GM19438 (cell line): Measurements from ENCODE around the gene PPM1M.

Source experiments
- ATAC-seq: cut with Tn5 transposase; IDR thresholded peaks from one replicate; pipeline ENCODE4 v1.9.1; 2021; ENCODE audit warnings: low read depth; ENCODE audit not compliant: unreplicated experiment

The PPM1M gene

DNA sequence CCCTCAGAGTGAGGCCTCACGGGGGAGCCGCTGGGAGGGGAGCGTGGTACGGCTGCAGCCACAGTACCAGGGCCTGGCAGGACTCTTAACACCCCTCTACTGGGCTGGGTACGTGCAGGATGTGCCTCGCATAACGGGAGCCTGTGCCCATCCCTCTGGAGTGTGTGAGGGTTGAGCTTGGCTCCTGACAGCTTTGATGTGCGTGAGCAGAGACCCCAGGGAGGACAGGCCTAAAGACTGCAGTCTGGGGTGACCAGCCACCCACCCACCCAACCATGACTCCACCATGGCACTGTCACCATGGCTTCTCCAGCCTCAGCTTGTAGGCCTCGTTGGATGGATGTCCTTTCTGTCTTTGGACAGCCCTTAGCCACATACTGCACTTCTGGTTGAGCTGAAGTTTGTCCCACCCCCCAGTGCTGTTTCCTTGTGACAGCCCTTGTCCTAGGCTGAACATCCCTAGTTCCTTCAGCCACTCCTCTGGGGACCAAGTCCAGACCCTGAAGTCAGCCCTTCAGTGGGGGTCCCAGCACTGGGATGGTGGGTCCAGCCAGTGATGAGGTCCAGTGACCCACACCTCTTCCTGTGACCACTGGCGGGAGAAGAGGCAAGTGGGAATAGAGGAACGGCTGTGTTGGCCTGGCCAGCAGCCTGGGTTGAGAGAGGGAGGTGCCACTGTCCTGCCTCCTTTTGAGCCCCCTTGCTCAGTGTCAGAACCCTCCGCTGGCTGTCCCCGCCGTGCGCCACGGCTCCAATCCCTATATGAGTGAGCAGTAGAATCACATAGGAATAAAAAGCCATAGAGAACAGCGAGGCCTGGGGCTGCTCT lies 48.1 kb downstream of the PPM1M start:
- no peak for ATAC-seq

DNA sequence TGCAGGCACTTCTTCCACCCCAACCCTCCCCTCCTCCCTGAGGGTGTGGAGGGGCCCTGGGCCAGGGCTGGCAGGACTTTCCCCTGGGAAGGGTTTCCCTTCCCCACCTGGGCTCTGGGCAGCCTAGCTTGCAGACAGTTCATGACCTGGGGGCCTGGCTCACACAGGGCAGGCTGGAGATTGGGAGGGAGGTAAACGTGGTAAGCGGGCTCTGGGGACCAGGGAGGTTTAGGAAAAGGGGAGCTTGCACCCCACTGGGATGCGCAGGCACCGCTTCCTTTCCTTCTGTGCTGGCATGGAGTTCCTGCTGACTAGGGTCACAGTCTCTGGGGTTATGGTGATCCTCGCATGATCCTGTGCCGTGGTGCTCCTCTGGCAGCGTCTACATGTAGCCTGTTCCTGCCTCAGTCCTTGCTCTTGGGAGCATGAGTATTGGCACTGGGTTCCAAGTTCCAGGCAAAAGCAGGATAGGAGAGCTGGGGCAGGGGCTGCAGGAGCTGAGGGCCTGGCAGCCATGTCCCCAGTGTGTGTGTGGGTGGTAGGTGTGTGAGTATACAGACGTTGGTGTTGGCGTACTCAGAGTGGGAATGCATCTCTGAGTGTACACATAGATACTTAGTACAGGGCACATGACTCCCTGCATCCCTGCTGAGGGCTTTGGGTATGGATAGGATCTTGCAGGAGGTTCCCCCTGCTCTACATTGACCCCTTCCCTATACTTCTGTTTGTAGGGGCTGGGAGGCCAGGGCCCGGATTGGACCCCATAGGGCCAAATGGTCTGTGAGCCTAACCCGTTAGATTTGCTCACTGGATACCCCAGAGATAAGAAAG lies 49.0 kb downstream of the PPM1M start:
- no peak for ATAC-seq

DNA sequence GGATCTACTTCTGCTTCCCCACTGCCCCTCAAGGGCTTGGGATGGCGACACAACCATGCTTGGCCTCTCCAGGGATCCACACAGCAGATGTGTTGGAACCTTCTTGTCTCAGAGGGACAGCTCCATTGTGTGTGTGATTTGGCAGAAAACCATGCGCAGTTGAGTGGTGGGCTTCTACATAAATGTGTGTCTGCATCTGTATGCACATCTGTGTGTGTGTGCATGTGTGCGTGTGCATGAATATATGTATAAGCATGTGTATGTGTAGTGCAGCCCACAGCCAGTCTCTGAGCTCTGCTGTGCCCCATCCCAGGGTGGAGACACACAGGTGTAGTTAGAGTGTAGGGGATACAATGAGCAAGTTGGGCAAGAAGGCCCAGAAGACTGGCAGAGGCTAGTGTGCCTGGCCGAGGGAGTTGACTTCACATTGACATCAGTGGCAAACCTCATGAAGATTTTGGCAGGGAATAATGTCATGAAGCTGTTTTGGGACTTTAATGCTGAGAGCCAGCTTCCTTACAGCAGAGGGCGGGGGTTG lies 50.2 kb downstream of the PPM1M start:
- ATAC-seq = no peak

DNA sequence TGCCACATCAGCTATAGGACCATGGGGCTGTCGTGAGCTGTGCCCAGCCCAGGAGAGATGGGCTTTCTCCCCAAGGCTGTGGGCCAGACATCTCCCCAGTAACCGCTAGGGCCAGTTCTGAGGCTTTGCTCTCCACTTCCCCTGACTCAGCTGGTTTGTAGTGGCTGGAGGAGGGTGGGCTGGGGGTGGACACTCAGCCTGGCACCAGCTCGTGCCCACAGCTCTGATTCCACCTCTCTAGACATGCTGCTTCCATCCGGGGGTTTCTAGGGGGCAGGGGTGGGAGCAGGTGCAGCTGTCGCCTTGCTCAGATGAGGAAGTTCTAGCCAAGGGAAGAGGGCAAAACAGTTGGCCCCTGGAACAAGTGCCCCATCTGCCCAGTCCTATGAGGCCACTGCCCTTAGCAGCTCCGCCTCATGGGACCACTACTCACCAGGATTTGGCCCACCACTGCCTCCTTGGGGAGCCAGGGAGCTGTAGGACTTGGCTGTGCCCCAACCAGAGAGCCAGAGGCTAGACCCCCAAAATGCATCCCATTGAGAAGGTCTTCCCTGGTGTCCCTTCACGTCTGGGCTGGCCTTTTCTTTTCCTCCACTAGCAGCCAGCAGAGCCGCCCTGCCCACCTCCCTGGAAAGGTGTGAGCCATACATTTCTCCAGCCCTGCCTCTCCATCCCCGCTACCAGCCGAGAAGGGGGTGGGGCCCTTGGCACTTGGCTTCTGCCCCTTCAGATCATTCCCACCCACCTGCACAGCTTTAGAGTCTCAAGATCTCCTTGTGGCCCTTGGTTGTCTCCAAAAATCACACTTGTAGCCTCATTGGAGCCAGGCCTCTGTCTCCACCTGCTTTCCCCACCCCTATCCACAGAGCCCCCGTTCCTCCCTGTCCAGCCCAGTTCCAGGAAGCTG lies 51.9 kb downstream of the PPM1M start:
- no peak for ATAC-seq

DNA sequence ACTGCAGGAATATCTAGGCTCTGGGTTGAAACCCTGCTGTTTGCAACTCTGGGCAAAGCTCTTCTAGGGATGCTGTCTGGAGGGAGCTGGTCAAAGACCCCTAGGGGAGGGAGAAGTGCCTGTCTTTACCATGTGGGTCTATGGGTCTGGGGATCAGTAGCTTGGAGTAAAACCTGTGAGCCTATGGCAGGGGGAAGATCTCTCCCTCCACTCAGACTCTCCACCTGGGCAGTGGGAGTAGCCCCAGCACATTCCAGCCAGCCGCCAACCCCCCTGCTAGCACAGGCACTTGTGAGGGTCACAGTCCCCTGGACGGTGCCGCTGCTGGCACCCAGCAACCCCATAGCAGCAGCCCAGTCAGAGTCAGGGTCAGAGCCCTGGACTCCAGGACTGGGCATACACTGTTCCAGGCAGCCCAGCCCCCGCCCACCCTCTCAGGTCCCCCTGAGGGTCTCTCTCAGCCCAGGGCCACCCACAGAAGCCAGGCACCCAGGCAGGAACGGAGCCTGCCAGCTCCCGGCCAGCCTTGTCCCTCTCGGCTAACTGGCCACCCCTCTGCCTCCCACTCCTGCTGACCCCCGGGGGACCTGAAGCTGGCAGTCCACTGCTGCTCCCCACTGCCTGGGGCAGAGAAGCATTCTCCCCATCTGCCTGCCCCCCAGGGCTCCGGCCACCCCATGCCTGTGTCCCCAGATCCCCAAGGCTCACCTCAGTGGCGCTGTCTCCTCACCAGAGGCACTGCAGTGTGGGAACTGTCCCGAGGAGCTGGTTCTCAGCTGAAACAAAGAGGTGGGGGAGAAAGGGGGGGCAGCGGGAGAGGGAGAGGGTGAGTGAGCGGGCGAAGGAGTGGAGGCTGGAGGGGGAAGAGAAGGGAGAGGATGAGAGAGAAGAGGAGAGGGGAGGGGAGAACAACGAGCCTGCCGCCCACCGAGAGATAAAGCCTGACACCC lies 52.9 kb downstream of the PPM1M start:
- ATAC-seq = no peak

DNA sequence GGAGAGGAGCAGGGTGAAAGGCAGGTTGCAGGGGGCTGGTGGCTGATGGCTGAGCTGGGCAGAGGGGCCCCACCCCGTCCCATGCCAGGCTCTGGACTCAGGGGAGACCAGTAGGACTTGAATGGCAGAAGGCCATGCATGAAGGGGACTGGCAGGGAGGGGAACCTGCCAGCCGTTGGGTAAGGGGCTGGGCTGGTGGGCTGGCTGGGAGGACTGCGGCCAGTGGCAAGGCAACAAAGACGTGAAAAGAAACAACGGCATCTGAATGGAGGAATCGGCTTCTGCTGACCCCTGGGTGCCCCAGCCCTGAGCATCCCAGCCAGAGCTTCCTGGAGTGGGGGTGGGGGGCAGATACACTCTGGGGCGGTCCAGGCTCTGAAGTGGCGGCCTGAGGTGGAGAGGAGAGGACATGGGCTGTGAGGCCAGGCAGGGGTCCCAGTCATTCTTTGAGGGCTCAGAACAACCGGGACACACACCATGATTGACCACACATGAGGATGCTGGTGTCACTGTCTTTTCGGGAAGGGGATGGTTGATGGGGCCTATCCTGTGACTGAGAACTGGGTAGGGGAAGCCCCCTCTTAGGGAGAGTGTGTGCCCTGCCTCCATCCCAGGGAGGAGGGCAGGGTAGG lies 53.8 kb downstream of the PPM1M start:
- no peak for ATAC-seq
